IPS-NIHi11 (cell line): ENCODE measurements around the gene TAP2.

ENCODE experiments used
- DNase-seq: peaks from one replicate; pipeline ENCODE4 v3.0.0; 2012; ENCODE audit warnings: mixed read lengths, low spot score

Gene TAP2

GRCh38 chr6:32790306-32790705 lies 48.2 kb downstream of the TAP2 start:
- DNase-seq = no peak
